Measurements from ENCODE around the gene EFNA3. TPM values are rescaled to one million over a fixed set of nuclear protein-coding genes. Genes with fewer than 3 reads are reported as not detected.
A peak's percentile ranks its signal among the peaks of the same experiment; 100 is the strongest.

The EFNA3 gene
- total and polyA plus RNA-seq, 2 experiments from 2014 or later, result 10.3 to 13.6 TPM

- TF ChIP-seq EZH2 (IDR thresholded peaks at IDR 0.05; ENCODE audit: low read depth, unreplicated experiment), result peak; percentile 78
- TF ChIP-seq NANOG (IDR thresholded peaks at IDR 0.05; ENCODE audit: borderline replicate concordance), result no peak
- H3K4me3 ChIP-seq, result peak within 1 kb of the TSS; percentile 72
- peaks cover 61% of the 10 kb centered on the region for H3K4me1 Mint-ChIP-seq
- no peaks in the 10 kb centered on the region for H3K9me3 Mint-ChIP-seq
- no peak within 1 kb of the TSS for H3K27ac Mint-ChIP-seq
- no peaks in the 10 kb centered on the region for H3K79me2 ChIP-seq (replicated peaks; ENCODE audit: insufficient read depth)
- H3K27me3 ChIP-seq (ENCODE audit: insufficient read depth), result peaks cover 85% of the 10 kb centered on the region
- H3F3A ChIP-seq (replicated peaks; ENCODE audit: low read depth), result peaks cover 13% of the 10 kb centered on the region
- H3K4me2 ChIP-seq, result peak within 1 kb of the TSS; percentile 95
- H3K36me3 ChIP-seq (ENCODE audit: insufficient read depth), result no peaks in the 10 kb centered on the region
- H3K36me3 Mint-ChIP-seq (ENCODE audit: low read depth), result peaks cover 8% of the 10 kb centered on the region; the same call in 2 of the 3 replicates
- peaks cover 53% of the 10 kb centered on the region for H3K4me1 ChIP-seq (ENCODE audit: insufficient read depth)
- H3K4me3 Mint-ChIP-seq, result peak within 1 kb of the TSS; percentile 80
- H2AFZ ChIP-seq, result peak within 1 kb of the TSS; percentile 94
- peak; percentile 37 for ATAC-seq
- H3K27me3 Mint-ChIP-seq (ENCODE audit: insufficient read depth, low read depth, poor library complexity), result peaks cover 73% of the 10 kb centered on the region
- no peaks in the 10 kb centered on the region for H3K9me2 ChIP-seq (ENCODE audit: insufficient read depth)
- H3K27ac ChIP-seq (ENCODE audit: low read depth), result no peak within 1 kb of the TSS
- peak; percentile 80 for DNase-seq (ENCODE audit: low spot score)
- H4K20me1 ChIP-seq (replicated peaks; ENCODE audit: insufficient read depth), result no peaks in the 10 kb centered on the region
Measured at GRCh38 chr1:155127105-155127966, 48.7 kb downstream of the EFNA3 start, which contains the start of gene EFNA1. EFNA1 (plus strand) TSS chr1:155127876; CDS start chr1:155127978, 102 bp downstream.

- peaks cover 82% of the 10 kb centered on the region for H3K27me3 ChIP-seq (ENCODE audit: insufficient read depth)
- TF ChIP-seq EZH2 (IDR thresholded peaks at IDR 0.05; ENCODE audit: low read depth, unreplicated experiment) (peak; percentile 56), ETS1 (IDR thresholded peaks at IDR 0.05) (no peak), EZH2phosphoT487 (IDR thresholded peaks at IDR 0.05; ENCODE audit: unreplicated experiment) (no peak)
- no peaks in the 10 kb centered on the region for H3K36me3 ChIP-seq (ENCODE audit: insufficient read depth)
- peaks cover 53% of the 10 kb centered on the region for H3K4me1 ChIP-seq (ENCODE audit: insufficient read depth)
- ATAC-seq, result no peak
- no peak overlapping the region for H3K27ac ChIP-seq (ENCODE audit: low read depth)
- peak overlapping the region; percentile 72 for H3K4me3 ChIP-seq
- H2AFZ ChIP-seq, result no peak overlapping the region
- Mint-ChIP-seq H3K27ac (no peak overlapping the region), H3K27me3 (ENCODE audit: insufficient read depth, low read depth, poor library complexity) (peaks cover 70% of the 10 kb centered on the region), H3K4me3 (peak overlapping the region; percentile 80), H3K36me3 (ENCODE audit: low read depth) (peaks cover 10% of the 10 kb centered on the region), H3K9me3 (no peaks in the 10 kb centered on the region), H3K4me1 (peaks cover 61% of the 10 kb centered on the region)
- no peaks in the 10 kb centered on the region for H4K20me1 ChIP-seq (replicated peaks; ENCODE audit: insufficient read depth)
- H3K9me2 ChIP-seq (ENCODE audit: insufficient read depth), result no peaks in the 10 kb centered on the region
- DNase-seq (ENCODE audit: low spot score), result no peak
- peaks cover 13% of the 10 kb centered on the region for H3F3A ChIP-seq (replicated peaks; ENCODE audit: low read depth)
- H3K4me2 ChIP-seq, result peak overlapping the region; percentile 95
- H3K79me2 ChIP-seq (replicated peaks; ENCODE audit: insufficient read depth), result no peaks in the 10 kb centered on the region
Measured at GRCh38 chr1:155127967-155128754, 49.5 kb downstream of the EFNA3 start.
